Measurements from ENCODE around the gene CLIP1.

CLIP1 gene

DNA sequence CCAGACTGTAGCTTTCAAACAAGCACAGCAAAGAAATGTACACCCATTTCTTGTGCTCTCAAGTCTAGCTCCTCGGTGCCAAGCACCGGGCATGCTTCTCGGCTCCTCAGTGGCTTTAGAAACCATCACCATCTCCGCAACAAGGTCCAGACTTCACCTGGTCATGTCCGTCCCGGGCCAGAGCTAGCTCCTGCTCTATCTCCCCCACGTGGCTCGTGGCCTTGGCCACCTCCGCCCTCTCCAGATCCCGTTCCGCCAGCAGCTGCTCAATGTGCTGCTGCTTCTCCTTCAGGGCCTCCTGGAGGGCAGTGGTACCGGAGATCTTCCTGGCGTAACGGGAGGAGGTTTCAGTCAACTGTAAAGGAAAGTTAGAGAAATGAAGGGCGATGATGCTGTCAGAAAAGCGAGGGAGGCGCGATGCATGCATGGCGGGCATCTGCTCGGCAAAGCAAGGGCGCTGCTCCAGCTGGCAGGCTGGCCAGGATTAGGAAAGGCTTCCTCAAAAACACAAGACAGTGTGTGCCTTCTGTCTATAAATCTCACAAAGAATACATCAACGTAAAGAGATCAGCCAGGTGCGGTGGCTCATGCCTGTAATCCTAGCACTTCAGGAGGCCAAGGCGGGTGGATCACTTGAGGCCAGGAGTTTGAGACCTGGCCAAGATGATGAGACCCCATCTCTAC, 67.4 kb downstream of the CLIP1 start:
- DNase-seq, result no peak

DNA sequence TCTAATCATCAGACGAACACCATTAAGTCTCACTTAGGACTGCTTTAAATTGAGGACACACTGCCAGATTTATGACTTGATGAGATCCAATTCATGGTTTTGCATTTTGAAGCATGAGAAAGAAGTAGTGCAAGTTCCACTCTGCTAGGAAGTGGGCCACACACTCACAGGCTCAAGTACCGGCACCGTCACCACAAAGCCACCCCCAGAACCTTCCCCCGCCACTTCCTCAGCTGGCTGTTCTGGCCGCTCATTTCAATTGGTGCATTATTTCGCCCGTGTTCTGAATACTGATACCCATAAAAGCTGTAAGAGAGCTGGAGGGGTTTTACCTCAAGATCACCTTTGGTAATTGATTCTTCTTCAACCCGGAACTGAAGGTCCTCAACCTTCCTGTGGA, 70.1 kb downstream of the CLIP1 start:
- DNase-seq, result no peak

DNA sequence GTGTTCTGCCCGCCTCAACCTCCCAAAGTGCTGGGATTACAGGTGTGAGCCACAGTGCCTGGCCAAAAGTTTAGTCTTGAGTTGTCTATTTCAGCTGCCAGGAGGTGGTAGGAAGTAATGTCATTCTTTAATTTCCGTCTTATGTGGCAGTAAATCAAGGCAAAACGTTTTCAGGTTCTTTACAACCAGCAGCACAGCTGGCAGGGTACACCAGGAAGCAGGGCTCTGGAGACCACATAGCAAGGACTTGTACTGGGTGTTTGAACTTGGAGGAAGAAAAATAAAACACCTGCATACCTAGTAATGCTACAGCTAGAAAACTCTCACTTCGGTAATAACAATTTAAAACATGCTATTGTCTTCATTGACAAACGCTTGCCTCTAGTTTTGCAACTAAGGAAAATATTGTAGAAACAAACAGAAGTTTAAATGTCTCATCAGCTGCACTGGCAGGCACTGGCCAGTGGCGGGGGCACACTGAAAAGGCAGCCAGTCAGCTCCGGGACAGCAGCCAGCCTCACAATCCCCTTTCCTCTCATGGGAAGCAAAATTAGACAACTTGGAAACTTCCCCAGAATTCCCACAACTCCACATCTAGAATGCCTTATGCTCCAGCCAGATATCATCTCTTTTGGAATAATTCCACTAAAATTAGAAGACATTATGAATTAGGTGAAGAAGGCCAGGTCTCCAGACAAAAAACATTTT, 72.2 kb downstream of the CLIP1 start:
- no peak for DNase-seq

DNA sequence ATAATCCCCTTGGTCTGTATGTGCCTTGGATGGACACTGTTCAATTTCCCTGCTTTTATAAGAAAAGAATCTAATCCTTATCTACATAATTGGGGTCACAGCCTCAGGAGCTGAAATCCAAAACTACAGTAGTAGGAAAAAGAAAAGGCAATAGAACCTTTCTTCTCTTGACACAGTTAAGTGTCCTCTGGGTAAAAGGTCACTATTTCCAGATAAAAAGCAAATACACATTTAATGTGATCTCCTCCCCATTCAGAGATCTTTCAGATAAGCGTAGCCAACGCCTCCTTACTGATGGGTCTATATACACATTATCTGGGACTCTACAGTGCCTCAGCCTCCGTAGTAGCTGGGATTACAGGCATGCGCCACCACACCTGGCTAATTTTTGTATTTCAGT, 73.4 kb downstream of the CLIP1 start:
- no peak for DNase-seq

DNA sequence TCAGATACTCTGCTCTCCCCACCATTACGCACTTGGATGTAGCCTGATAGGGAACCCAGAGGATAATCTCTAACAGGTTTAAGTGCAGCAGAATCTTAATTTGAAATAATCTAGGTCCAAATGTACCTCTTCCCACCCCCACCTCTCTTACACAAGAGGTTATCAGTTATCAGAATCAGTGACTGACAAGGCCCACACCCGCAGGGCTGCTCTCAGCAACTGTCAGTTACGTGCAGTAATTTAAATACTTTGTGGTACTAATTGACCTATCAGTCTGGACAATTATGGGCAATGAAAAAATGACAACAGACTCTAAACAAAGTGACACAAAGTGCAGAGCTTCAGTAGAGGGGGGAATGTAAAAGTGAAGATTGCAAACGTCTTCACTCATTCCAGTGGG, 74.0 kb downstream of the CLIP1 start:
- no peak for DNase-seq

DNA sequence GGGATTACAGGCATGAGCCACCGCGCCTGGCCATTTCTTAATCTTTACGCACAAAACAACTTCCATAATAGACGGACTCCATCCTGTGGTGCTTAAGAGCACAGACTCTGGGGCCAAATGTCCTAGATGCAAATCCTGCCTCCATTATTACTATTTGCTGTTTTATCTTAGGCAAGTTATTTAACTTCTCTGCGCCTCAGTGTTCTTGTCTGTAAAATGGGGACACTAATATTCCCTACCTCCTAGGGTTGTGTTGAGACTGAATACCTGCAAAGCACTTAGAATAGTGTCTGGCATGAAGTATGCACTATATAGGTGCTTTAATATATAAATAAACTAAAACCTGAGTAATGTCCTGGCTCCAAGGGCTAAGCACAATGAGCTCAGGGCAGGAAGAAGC, 76.4 kb downstream of the CLIP1 start:
- no peak for DNase-seq

DNA sequence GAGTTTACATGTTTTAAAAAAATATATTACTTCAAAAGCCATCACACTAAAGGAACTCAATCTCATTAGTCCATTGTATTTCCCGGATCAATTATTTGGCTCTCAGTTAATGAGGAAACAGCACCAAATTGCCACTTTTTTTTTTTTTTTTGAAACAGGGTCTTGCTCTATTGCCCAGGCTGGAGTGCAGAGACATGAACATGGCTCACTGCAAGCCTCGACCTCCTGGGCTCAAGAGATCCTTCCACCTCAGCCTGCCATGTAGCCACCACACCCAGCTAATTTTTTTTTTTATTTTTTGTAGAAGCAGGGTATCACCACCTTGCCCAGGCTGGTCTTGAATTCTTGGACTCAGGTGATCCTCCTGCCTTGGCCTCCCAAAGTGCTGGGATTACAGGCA, 77.4 kb downstream of the CLIP1 start:
- DNase-seq, result no peak

DNA sequence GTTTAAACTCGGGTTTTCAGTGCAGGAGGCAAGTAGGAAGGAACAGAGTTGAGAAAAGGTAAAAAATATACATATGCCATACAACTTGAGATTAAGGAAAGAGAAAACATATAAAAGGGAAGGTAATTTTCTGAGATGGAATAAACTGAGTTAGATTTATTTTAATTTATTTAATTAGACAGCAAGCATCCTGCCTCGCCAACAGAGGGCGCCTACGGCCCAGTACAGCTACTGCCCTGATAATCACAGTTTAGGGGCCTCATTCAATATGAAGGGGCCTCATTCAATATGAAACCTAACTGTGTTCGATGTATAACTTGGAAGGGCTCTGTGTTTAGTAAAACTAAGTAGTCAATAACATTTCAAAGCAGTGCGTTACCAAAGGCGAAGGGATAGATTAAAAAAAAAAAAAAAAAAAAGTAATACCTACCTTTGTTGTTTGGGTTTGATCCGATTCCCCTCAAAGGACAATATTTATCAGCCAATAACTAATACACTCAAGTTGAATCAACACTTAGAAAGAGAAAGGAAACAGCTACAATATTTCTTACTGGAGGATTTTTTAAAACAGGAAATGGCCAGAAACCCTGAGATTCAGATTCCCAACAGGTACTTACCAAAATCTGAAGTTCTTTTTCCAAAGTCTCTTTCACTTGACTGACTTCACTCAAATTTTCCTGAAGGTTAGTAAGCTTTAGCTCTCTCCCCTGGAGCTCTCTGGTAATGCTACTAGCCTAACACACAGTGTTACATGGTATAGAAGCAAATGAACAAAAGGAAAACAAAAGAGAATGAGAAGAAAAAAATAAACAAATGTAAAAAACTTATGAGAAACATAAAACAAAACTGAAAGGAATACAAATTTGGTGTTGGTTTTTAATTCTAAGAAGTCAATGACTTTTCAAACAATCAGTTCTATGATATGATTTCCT, 86.2 kb downstream of the CLIP1 start:
- peak; percentile 38 for DNase-seq

DNA sequence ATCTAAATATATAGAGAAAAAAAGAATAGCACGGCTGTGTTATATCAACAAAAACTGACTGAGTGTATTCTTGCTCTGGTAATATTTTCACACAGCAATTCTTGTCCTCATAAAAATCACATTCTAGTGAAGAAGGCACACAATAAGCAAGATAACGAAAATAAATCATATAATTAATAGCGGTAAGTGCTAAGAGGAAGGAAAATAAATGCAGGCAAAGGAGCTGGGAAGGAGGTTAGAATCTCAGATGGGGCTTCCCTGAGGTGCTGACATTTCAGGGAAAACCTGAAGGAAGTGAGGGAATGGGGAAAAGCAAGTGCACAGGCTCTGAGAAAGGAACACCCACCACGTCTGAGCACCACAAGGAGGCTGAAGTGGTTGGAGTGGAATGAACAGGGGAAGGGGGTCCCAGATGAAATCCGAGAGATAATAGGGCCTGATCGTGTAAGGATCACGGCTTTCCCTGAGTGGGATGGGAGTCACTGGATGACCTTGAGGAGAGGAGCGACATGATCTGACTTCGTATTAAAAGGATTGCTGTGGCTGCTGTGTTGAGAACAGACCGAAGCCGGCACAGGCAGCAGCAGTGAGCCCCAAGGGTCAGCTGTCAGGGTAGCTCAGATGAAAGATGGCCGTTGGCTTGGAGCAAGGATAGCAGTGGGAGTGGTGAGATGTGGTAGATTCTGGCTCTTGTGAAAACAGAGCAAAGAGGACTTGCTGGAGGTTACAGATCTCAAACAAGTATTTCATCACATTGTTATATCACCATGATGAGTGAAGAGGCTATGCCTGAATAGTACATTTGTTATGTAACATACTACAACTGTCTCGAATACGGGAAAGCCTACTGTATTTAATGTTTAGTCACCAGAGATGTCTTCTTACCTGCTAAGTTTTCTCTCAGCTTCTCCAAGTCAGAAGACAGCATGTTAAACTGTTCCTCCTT, 89.1 kb downstream of the CLIP1 start:
- DNase-seq, result no peak

DNA sequence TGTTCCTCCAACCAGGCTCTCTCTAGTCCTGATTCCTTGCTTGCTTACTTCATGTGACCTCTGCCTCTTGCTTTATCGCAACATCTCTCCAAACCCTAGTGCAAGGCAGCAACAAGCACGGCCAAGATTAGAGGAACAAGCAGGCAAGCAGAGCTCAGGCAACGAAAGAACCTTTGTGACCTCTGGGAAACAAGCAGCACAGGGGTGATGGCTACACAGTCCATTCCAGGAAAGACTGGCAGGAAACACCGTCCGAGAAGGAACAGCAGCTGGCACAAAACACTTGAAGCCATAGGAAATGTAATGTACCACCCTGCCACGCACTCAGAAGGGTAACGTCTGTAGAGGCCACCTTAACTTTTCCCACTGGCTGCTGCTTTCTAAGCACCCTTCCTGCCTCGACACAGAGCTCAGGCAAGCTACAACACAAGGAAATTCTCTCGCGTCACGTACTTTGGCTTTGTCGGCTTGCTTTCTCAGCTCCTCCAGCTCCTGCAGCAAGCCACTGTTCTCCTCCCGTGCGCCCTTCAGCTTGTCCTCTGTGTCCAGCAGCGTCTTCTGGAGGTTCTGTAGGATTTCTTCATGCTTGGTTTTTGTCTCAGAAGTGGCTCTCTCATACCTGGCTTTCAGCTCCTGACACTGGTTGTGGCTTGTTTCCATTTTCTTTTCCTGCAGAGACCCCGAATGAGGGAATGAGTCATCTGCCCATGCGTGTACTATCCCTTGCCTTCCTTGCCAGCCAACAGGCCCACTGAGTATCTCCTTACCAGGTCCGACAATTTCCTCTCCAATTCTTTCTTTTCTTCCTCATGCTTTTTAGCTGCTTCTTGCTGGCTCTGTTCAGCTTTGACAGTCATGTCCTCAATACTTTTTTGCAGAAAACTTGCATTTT, 94.7 kb downstream of the CLIP1 start:
- no peak for DNase-seq

DNA sequence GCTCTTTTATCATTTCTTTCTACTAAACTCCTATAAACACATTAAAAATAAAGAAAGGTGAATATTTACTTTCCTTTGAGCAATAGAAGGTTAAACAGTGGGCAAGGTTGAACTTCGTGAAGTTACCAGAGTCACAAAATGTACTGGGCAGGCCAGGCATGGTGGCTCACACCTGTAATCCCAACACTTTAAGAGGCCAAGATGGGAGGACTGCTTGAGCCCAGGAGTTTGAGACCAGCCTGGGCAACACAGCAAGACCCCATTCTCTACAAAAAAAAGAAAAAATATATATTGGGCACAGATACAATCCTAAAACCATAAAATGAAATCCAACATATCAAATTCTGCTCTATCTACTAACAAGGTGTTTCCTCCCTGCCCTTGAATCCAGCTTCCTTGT, 95.5 kb downstream of the CLIP1 start:
- DNase-seq, result no peak

DNA sequence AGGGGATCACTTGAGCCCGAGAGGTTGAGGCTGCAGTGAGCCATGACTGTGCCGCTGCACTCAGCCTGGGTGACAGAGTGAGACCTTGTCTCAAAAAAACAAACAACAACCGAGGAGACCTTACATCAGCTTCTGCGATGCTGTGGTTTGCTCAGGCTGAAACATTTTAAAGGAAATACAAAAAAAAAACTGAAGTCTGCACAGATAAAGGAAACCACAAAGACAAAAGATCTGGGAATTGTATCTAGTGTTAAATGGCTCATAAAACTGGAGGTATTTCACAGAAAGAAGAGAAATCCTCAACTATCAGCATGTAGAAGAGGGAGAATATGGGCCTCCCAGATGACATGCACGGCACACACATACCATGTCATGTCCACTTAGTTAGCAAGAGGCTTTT, 95.9 kb downstream of the CLIP1 start:
- DNase-seq, result no peak

DNA sequence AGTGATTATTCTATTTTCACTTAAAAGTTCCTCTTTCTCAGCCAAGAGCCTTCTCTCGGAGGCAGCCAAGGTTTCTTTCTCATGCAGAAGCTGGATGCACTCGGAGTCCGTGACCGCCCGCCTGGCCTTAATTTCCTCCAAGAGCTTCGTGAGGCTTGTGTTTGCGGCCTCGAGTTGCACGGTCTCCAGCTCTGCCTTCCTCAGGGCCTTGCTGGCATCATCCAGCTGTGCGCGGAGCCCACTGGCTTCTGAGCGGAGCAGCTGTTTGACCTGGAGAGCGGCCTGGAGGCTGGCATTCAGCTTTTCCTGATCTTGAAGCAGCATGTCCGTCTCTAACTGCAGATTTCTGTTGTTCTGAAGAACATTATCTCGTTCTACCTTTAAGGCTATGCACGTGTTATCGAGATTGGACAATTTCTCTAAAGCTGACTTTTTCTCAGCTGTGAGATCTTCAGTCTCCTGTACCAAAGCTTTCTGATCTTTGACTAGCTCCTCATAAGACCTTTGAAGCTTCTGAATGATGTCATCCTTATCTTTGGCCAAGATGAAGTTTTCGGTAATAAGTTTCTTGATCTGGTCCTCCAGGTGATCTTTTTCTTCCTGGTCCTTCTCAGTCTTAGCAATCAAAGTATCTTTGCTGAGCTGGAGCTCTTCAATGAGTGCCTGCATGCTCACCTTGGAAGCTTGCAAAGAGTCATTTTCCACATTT, 99.0 kb downstream of the CLIP1 start:
- DNase-seq, result no peak

DNA sequence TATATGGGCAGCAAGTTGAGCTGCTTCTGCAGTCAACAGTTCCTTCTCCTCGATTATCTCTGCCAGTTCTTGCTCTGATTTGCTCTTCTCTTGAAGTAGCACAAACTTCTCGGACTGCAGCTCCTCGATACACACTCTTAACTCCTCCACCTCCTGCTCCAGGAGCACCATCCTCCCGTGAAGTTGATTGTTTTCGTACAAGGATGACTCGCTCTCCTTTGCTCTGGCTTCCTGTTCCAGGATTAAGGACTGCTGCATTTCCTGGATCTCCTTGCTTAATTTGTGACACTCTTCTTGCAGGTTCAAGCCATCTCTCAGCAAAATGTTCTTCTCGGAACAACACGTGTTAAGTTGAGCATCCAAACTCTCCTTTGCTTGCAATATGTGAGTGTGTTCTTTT, 100.0 kb downstream of the CLIP1 start:
- no peak for DNase-seq

DNA sequence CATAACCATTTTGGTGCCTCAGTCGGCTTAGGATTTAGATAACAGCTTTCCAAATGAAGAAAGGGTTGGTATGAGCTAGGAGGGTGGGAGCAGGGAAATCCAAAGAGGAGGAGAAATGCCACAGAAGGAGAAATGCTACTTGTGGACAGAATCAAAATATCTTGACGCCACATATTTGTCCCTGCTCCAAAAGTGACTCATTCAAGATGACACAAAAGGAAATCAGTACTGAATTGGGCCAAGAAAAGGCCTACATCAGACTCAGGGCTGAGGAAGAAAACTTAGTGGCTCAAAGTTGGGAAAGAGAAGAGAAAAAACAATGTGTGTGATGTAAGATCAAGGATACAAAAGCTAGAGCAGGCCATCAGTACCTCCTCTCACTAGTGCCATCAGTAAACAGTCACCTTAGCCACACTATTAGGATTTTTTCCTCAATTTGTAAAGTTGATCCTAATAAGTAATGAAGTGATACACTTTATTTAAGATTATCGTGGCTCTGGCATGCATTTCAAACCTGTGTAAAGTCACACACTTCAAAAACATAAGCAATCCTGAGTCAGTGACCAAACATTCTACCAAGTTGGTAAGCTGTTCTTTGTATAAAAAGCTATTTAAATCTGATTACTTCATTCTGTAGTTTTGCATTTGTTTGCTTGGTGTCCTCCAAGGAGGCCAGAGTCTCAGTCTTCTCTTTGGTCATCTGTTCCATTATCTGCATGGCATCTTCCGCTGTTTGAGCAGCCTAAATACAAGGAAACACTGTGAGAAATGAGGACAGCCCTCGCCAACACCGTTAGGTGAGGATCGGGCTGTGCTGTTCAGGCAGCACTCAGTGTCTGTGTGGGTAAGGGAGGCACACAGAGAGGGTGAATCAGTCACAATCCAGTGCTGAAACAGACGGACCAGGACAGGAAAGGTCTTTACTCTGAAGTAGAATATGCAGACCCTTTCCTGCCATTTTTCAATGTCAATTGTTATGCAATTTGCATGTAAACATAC, 103.6 kb downstream of the CLIP1 start:
- DNase-seq, result peak; percentile 38

DNA sequence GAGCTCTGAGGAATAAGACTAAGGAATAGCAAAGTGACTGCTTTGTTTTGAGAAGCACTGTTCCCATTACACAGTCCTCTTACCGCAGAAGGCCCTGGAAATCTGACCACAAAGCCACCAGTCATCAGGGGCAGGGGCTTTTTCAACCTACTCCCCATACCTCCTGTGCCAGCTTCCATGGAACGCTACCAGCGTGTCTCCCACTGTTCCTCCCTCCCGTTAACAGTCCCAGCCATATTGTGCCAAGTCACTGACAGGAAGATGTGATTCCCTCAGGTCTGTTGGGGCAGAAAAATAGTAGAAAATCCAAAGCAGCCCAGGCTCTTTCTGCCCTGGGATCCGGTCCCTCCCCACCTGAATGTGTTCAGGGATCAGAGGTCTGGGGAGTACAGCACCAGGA, 109.5 kb downstream of the CLIP1 start:
- no peak for DNase-seq

DNA sequence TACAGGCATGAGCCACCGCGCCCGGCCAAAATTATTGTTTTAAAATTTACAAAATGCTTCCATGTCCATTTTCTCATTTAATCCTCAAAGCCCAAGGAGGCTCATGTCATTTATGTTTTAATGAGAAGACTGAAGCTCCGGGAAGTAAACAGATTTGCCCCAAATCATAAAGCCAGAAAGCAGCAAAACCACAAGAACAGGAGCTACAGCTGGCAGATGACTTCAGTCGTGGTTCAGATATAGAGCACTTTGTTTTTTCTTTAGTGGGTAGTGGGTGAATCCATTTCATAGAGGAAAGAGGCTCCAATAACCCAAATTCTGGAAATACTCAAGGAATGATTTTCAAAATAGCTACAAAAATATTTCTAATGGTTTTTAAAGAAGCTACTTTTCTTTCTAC, 110.8 kb downstream of the CLIP1 start:
- no peak for DNase-seq

DNA sequence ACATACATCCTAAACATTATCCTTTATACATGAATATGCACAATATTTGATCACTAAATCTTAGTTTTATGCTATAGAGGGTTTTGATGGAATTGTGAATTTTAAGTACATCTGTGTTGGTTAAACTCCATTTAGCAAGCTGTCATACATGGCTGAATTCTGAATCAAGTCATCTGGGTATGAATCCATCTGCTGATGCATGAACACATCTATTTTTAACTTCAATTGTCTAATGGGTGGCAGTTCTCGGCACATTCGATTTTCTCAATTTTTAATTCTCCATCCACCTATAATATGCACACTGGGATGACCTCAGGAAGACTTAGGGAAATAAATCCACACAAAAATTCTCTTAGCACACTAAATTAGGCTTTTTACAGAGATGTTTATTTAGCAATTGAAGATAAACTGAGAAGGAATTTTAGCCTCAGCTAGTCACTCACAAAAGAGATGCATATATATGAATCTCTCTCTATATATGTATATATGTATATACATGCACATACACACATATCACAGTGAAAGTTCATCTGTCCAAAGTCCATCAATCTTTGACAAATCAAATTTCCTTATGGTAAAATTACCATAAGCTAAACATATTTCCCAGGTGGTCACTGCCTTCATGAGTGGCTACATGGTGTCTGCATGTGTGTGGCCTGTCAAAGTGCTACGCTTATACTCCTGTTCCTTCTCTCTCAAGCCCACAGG, 111.7 kb downstream of the CLIP1 start:
- DNase-seq, result no peak

DNA sequence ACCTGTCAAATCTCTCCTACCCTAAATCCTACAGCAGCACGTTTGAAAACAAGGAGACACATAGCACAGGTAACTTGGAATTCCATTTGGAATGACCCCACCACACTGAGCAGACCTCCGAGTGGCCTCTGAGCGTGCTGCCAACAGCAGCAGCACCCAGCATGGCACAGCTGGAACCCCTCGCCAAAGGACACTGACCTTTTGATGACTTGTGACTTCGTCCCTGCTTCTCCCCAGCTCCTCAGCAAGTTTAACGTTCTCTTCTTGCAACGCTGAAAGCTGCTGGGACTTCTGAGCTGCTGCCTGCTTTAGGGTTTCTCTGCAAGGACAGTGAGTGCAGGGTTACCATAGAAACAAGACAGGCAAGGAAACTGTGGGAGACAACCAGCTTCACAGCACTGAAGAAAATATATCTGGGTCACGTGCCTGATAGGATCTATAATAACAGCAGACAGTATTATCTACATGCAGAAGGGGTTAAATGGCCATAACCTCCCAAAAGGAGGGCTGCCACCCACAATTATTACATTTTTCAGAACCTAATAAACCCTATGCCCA, 112.8 kb downstream of the CLIP1 start:
- DNase-seq, result no peak
